NCI-H1105 (cell line): ENCODE measurements around the gene SLC44A4.
A peak's percentile ranks its signal among the peaks of the same experiment; 100 is the strongest.
"Not testable (repeated sequence)": the region's sequence is repeated elsewhere in the genome, so short reads cannot be mapped to it uniquely, and the experiment has no call there.

Source experiments
- DNase-seq: peaks from one replicate; lab custom pipeline; 2025; lab: John Stamatoyannopoulos, UW

SLC44A4 gene

GRCh38 chr6:31878726-31879125, at the start of gene SLC44A4:
Gene SLC44A4, minus strand, starts transcription at chr6:31878997. Its CDS starts 17 bp downstream, at chr6:31878980.
- DNase-seq: no peak

- DNase-seq: no peak
Measured at GRCh38 chr6:31928672-31928939, 49.8 kb upstream of the SLC44A4 start.

GRCh38 chr6:31927863-31928671, 49.3 kb upstream of the SLC44A4 start:
- DNase-seq: no peak

- DNase-seq: no peak
Measured at GRCh38 chr6:31927242-31927862, 48.6 kb upstream of the SLC44A4 start, which contains the start of gene C2. Gene C2, plus strand, starts transcription at chr6:31927717. Its CDS starts 36 bp downstream, at chr6:31927753.

- no peak for DNase-seq
Measured at GRCh38 chr6:31922942-31923341, 44.1 kb upstream of the SLC44A4 start.

- no peak for DNase-seq
Measured at GRCh38 chr6:31920811-31921210, 42.0 kb upstream of the SLC44A4 start.

- DNase-seq: no peak
Measured at GRCh38 chr6:31919624-31920303, 41.0 kb upstream of the SLC44A4 start.

- no peak for DNase-seq
Measured at GRCh38 chr6:31918069-31918720, 39.4 kb upstream of the SLC44A4 start.

- DNase-seq: no peak
Measured at GRCh38 chr6:31915756-31916155, 37.0 kb upstream of the SLC44A4 start.

GRCh38 chr6:31915351-31915750, 36.6 kb upstream of the SLC44A4 start:
- DNase-seq: no peak

- no peak for DNase-seq
Measured at GRCh38 chr6:31911826-31912585, 33.2 kb upstream of the SLC44A4 start.

- DNase-seq: not testable (repeated sequence)
Measured at GRCh38 chr6:31909298-31909697, 30.5 kb upstream of the SLC44A4 start.

GRCh38 chr6:31908791-31909190, 30.0 kb upstream of the SLC44A4 start:
- no peak for DNase-seq

GRCh38 chr6:31908255-31908654, 29.5 kb upstream of the SLC44A4 start:
- DNase-seq: not testable (repeated sequence)

- no peak for DNase-seq
Measured at GRCh38 chr6:31907158-31907813, 28.5 kb upstream of the SLC44A4 start.

- DNase-seq: not testable (repeated sequence)
Measured at GRCh38 chr6:31906727-31907126, 27.9 kb upstream of the SLC44A4 start.

- DNase-seq: no peak
Measured at GRCh38 chr6:31906122-31906521, 27.3 kb upstream of the SLC44A4 start.

GRCh38 chr6:31905041-31905440, 26.2 kb upstream of the SLC44A4 start:
- no peak for DNase-seq

- DNase-seq: no peak
Measured at GRCh38 chr6:31903957-31904356, 25.2 kb upstream of the SLC44A4 start.

- peak; percentile 97 for DNase-seq
Measured at GRCh38 chr6:31901953-31902643, 23.3 kb upstream of the SLC44A4 start, which contains the start of gene ZBTB12. Gene ZBTB12, minus strand, starts transcription at chr6:31902086. Its CDS starts 781 bp downstream, at chr6:31901305.
